Kasumi-1 (cell line): Measurements from ENCODE around the gene DCXR.
A peak's percentile ranks its signal among the peaks of the same experiment; 100 is the strongest.

Experiments
- DNase-seq, 2 experiments: peaks; one replicate each; lab custom pipeline; 2025; lab: John Stamatoyannopoulos, UW

DCXR gene

GRCh38 chr17:82072827-82073226, 35.3 kb upstream of the DCXR start:
- no peak for DNase-seq

GRCh38 chr17:82070611-82071010, 33.1 kb upstream of the DCXR start:
- DNase-seq = no peak

GRCh38 chr17:82065638-82066303, 28.3 kb upstream of the DCXR start, which contains the start of gene DUS1L:
Gene DUS1L (minus strand): TSS chr17:82065804. CDS start chr17:82065059, 745 bp downstream.
- DNase-seq = peak; percentile 40 to 48

GRCh38 chr17:82065193-82065637, 27.7 kb upstream of the DCXR start:
- DNase-seq = no peak

- DNase-seq = no peak
These were observed 27.1 kb upstream of the DCXR start for GRCh38 chr17:82064433-82065192.

- DNase-seq = no peak
These were observed 26.2 kb upstream of the DCXR start for GRCh38 chr17:82063424-82064415.

- no peak for DNase-seq
These were observed 25.5 kb upstream of the DCXR start for GRCh38 chr17:82062984-82063368.

- DNase-seq = no peak
These were observed 24.8 kb upstream of the DCXR start for GRCh38 chr17:82062076-82062983.

GRCh38 chr17:82061047-82061925, 23.8 kb upstream of the DCXR start:
- no peak for DNase-seq

- DNase-seq = no peak
These were observed 23.1 kb upstream of the DCXR start for GRCh38 chr17:82060614-82061013.

- no peak for DNase-seq
These were observed 22.5 kb upstream of the DCXR start for GRCh38 chr17:82060001-82060380.

GRCh38 chr17:82059272-82060000, 21.9 kb upstream of the DCXR start:
- no peak for DNase-seq

GRCh38 chr17:82058855-82059249, 21.4 kb upstream of the DCXR start:
- DNase-seq = no peak

- DNase-seq = no peak
These were observed 20.8 kb upstream of the DCXR start for GRCh38 chr17:82058230-82058854.

GRCh38 chr17:82056729-82057621, 19.5 kb upstream of the DCXR start:
- DNase-seq = no peak

GRCh38 chr17:82055965-82056728, 18.6 kb upstream of the DCXR start:
- no peak for DNase-seq
